Measurements from ENCODE around the gene TANGO6. TPM values are rescaled to one million over a fixed set of nuclear protein-coding genes. Genes with fewer than 3 reads are reported as not detected.
"Not testable (repeated sequence)": the region's sequence is repeated elsewhere in the genome, so short reads cannot be mapped to it uniquely, and the experiment has no call there.

The TANGO6 gene
- polyA plus RNA-seq, 4 donors: 6.4 to 7.9 (median 6.9) TPM

DNA sequence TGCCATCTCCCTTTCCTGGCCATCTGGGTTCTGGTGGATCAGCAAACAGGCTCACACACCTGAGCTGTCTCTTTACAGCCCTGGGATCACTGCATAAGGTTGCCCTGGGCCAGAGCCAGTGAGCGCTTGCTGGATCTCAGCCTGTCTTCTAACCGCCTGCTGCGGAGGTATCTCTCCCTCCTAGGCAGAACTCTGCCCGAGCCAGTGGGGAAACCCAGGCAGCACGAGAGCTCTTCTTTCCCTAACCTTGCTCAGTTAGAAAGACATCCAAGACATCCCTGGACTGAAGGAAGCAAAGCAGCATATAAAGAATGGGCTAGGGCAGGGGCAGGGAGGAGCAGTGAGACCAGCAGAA is 268.5 kb downstream of the TANGO6 start:
- no peak for DNase-seq (ENCODE audit: low read depth in 4 of 4, low spot score in 2 of 4)

DNA sequence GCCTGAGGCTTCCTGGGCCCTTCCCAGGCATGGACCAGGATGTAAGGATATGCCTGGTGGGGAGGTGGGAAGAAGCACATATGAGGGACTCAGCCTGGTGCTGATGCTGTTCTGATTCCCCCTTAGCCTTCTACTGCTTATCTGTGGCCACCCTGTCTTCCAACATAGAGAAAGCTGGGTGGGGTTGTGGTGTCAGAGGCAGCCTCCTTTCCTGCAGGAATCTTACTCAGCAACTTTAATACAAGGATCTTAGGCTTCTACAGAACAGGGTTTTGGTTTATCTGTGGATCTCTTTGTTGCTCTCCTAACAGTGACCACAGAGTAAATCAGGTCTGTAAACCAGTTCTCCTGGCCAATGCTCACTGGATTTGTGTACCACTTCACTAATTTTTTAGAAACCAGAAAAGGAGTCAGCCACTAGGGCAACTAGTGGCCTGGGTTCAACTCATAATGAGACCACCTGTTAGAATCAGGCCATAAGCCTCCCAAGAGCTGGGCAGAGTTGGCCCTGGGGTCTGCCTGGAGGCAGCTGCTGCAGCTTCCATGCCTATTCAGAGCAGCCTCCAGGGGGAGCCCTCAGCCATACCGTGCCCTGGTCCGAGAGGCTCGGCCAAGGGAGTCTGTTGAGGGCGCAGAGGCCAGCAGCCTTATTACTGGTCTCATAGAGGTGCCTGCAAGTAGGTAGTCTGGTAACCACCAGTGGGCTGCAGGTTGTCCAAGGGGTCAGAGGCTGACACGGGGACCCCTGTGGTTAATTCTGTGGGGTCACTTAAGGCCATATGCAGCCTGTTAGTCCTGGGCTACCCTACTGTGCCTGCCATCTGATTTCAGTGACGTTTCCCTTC is 269.2 kb downstream of the TANGO6 start:
- no peak for DNase-seq (ENCODE audit: low read depth in 4 of 4, low spot score in 2 of 4)

DNA sequence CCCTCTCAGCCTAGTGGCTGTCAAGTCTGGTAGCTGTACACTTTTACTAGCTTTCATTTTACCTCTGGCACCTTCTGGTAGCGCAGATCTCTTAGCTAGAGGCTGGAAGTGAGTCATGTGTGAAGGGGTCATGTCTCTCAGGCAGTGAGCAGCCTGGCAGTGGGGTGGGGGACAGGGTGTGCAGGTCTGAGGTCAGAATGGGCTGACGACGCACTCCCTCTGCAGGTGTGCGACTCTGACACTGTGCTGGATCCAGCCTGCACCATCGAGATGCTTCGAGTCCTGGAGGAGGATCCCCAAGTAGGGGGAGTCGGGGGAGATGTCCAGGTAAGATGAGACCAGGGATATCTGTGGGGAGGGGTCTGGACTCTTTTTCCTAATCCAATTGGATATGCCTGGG is 269.9 kb downstream of the TANGO6 start:
- DNase-seq (ENCODE audit: low read depth in 4 of 4, low spot score in 2 of 4): no peak

DNA sequence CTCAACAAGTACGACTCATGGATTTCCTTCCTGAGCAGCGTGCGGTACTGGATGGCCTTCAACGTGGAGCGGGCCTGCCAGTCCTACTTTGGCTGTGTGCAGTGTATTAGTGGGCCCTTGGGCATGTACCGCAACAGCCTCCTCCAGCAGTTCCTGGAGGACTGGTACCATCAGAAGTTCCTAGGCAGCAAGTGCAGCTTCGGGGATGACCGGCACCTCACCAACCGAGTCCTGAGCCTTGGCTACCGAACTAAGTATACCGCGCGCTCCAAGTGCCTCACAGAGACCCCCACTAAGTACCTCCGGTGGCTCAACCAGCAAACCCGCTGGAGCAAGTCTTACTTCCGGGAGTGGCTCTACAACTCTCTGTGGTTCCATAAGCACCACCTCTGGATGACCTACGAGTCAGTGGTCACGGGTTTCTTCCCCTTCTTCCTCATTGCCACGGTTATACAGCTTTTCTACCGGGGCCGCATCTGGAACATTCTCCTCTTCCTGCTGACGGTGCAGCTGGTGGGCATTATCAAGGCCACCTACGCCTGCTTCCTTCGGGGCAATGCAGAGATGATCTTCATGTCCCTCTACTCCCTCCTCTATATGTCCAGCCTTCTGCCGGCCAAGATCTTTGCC is 271.1 kb downstream of the TANGO6 start:
- DNase-seq (ENCODE audit: low read depth in 4 of 4, low spot score in 2 of 4): no peak

DNA sequence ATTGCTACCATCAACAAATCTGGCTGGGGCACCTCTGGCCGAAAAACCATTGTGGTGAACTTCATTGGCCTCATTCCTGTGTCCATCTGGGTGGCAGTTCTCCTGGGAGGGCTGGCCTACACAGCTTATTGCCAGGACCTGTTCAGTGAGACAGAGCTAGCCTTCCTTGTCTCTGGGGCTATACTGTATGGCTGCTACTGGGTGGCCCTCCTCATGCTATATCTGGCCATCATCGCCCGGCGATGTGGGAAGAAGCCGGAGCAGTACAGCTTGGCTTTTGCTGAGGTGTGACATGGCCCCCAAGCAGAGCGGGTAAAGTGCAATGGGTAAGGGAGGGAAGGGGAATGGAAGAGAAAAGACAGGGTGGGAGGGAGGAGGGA is 271.6 kb downstream of the TANGO6 start:
- DNase-seq (ENCODE audit: low read depth in 4 of 4, low spot score in 2 of 4): no peak

DNA sequence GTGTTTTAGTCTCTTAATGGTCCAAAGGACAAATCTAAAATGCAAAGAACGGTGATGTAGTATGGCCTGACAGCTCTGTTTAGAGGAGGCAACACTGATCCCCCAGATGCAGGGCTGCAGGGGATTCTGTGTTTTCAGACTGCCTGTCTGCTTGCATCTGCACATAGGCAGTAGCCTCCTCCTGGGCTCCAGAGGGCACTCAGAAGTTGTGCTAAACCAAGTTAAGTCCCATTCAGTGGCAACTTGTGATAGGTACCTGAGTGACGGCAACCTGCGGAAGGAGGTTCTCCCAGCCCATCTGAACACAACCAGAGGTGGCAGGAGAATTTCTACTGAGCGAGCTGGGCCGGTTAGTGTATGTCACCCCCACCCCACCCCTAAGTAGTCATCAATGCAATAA is 272.0 kb downstream of the TANGO6 start:
- no peak for DNase-seq (ENCODE audit: low read depth in 4 of 4, low spot score in 2 of 4)

DNA sequence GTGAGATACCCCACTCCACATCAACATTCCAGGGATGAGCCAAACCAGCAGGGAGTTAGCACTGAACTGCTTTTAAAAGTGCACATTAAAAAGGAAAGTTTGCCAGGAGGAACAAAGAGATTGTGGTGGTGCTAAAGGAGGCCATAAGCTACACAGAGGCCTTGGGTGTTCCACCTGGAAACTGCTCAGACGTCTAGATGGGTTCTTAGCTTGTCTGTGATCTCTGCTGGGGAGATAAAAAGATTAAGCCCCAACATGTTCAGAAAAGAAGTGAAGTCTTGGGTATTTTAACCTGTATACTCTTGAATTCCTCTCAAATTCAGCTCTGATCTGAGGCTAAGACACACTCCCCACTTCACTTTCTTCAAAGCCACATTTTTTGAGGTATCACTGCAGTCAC is 272.5 kb downstream of the TANGO6 start:
- no peak for DNase-seq (ENCODE audit: low read depth in 4 of 4, low spot score in 2 of 4)

DNA sequence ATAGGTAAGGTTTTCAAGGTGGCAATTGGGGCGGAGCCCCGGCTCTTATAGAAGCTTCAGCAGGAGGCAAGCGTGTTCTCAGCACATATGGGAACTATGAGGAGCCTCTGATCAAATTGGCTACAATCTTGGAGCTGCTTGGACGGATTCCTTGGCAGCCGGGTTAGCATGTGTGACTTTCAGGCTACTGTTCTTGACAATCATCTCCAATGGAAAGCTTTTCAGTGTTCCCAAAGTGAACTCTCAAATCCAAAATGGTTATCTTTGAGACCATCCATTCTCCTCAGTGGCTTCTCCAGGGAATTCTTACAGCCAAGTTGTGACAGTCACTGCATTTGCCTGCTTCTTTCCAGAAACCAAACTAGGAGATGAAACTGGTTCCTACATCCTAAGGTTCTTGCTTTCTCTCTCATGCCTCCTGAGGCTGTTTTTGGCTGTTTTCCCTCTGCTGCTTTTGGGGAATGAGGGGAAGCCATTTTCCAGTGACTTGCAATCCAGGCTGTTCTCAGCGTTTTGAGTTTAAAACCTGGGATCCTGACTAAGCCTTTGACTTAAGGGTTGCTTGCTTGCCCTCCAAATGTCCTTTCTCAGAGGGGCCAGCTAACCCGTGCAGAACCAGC is 273.0 kb downstream of the TANGO6 start:
- no peak for DNase-seq (ENCODE audit: low read depth in 4 of 4, low spot score in 2 of 4)

DNA sequence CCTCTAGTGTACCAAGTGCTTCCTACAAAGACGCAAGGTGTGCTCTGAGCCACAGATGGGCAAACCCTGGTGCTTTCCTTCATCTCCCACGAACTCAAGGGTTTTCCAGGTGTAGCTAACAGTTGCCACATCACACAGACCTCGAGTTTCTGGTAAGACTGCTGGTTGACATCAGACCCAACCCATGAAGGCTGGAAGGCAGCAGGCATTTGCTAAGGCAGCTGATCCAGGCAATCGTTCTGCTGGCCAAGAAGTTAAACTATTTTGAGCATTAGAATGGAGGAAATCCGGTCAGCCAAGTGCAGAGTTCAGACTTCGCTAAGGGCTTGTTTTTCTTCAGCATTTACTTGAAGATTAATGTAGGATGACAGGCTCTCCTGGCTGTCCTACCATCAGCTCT is 273.6 kb downstream of the TANGO6 start:
- DNase-seq (ENCODE audit: low read depth in 4 of 4, low spot score in 2 of 4): no peak

DNA sequence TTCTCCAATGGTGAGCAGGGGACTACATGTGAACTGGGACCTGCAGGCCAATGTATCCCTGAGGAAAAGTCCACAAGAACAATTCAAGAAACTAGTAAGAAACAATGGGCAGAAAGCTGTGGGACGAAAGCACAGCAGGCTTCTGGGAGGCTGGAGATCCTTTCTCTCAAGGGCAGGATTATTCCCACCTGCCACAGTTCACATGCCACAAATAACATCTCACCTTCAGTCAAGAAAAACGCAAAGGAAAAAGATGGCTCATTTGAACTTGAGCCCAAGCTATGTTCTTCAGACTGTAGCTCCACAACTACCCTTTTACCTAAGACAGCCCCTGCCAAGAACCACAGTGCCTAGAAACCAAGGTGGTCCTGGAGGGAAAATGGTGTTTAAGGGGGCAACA is 275.1 kb downstream of the TANGO6 start:
- DNase-seq (ENCODE audit: low read depth in 4 of 4, low spot score in 2 of 4): no peak

DNA sequence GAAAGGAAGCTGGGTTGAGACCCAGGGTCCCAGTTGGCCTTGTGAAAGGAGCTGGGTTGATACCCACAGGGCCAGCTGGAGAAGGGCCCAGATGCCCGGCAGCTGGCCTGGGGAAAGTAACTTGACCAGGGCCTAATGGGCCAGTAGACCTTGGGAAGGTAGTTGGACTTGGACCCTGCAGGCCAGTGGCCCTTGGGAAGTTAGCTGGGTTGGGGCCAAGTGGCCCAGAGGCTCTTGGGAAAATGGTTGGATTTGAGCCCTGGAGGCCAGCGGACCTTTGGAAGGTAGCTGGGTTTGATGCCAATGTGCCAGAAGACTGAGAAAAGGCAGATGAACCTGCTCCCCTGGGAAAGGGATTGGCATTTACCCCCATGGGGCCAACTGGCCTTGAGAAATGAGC is 275.7 kb downstream of the TANGO6 start:
- no peak for DNase-seq (ENCODE audit: low read depth in 4 of 4, low spot score in 2 of 4)

DNA sequence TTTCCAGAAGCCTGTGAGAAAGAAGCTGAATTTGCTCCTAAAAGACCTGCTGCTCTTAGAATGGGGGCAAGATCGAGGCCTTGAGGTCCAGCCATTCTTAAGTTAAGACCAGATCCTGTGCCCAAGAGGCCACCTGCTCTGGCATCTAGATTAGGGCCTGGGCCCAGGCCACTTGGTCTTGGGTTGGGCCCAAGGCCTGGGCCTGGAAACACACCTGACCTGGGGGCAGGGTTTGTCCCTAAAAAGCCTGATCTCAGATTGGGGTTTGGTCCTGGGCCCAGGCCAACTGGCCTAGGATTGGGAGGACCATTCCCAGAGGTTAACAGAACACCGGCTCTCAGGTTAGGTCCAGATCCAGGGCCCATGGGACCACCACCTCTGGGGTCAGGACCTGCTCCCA is 276.2 kb downstream of the TANGO6 start:
- DNase-seq (ENCODE audit: low read depth in 4 of 4, low spot score in 2 of 4): no peak

DNA sequence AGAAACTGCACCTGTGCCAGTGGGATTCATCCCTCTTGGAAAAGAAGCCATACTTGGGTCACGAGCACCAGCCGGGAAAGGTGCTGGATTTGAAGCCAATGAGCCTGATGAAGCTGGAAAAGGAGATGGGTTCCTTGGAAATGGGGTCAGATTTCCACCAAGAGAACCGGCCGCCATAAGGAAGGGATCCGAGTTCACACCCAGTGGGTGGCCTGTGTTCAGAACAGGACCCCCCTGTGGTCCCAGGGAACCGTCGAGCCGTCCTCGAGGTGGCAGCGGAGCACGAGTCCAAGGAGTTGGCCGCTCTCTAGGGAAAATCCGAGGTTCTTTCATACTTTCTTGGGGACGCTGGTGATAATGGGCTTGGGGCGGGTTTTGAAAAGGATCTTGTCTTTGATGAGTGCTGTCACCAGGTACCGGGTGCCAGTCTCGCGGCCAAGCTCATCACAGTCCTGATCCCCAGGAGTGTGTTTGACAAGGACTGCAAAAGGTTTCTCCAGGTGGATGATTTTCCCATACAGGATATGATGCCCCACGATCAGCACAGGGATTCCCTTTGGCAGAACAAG is 276.8 kb downstream of the TANGO6 start:
- DNase-seq (ENCODE audit: low read depth in 4 of 4, low spot score in 2 of 4): no peak

DNA sequence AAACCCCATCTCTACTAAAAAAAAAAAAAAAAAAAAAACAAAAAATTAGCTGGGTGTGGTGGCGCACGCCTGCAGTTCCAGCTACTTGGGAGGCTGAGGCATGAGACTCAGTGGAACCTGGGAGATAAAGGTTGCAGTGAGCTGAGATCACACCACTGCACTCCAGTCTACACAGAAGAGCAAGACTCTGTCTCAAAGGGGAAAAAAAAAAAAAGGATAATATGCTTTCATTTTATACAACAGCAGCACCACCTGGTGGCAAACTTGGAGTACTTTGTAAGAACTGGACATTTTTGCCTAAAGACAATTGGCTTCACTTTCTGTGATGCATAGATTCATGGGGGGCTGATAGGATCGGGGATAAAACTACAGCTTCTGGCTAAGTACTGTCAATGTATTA is 280.6 kb downstream of the TANGO6 start:
- no peak for DNase-seq (ENCODE audit: low read depth in 4 of 4, low spot score in 2 of 4)

DNA sequence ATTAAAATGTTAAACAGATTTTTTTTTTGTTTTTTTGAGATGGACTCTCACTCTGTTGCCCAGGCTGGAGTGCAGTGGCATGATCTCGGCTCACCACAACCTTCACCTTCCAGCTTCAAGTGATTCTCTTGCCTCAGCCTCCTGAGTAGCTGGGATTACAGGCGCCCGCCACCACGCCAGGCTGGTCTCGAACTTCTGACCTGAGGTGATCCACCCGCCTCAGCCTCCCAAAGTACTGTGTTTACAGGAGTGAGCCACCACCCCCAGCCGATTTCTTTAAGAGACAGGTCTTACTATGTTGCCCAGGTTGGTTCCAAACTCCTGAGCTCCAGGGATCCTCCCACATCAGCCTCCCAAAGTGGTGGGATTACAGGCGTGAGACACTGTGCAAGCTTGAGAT is 281.1 kb downstream of the TANGO6 start:
- DNase-seq (ENCODE audit: low read depth in 4 of 4, low spot score in 2 of 4): not testable (repeated sequence)

DNA sequence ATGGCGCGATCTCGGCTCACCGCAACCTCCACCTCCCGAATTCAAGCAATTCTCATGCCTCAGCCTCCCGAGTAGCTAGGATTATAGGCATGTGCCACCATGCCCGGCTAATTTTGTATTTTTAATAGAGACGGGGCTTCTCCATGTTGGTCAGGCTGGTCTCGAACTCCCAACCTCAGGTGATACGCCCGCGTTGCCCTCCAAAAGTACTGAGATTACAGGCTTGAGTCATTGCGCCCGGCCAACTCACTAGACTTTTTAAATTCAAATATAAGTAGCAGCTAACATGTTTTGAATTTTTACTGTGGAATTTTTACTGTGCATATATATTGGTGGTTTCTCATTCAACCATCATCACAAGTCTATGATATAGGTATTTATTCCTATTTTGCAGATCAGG is 281.6 kb downstream of the TANGO6 start:
- not testable (repeated sequence) for DNase-seq (ENCODE audit: low read depth in 4 of 4, low spot score in 2 of 4)

DNA sequence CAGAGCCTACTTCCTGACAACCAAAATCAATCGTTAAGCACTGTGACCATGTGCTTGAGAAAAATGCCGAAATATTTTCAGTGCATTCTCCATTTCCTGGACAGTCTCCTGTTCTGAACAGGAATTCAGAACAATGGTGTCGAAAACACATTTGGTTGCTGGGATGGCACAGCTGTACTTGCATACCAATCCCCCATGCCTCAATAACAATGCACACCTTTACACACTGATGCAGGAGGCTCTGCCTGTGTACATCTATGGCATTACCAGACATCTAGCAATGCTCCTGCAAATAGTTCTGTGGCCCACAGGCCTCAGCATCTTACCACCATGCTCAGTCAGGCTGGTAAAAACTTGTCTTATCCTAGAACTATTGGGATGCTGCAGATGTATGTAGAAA is 282.9 kb downstream of the TANGO6 start:
- DNase-seq (ENCODE audit: low read depth in 4 of 4, low spot score in 2 of 4): no peak

DNA sequence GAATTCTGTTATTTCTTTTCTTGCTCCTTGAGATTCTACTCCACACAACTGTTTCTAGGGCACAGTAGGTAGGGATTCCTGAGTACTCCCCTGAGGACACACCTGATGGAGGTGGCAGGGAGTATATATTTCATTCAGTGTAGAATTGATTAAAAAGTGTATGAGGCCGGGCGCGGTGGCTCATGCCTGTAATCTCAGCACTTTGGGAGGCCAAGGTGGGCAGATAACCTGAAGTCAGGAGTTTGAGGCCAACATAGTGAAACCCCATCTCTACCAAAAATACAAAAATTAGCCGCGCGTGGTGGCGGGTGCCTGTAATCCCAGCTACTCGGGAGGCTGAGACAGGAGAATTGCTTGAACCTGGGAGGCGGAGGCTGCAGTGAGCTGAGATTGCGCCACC is 283.5 kb downstream of the TANGO6 start:
- DNase-seq (ENCODE audit: low read depth in 4 of 4, low spot score in 2 of 4): not testable (repeated sequence)

DNA sequence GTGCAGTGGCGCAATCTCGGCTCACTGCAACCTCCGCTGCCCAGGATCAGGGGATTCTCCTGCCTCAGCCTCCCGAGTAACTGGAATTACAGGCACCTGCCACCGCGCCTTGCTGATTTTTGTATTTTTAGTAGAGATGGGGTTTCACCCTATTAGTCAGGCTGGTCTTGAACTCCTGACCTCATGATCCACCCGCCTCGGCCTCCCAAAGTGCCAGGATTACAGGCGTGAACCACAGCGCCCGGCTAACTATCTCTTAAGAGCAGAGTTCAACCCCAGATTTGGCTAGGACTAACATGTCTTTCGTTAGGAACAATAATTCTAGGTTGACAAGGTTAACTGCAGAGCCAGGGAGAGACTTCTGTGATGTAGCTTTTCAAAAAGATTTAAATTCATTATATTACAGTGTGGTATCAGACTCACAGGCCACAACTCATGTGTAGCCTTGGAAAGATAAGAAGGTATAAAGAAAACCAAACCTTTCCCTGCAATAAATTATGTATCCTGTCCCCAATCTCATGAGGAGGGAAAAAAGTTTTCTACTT is 284.7 kb downstream of the TANGO6 start:
- no peak for DNase-seq (ENCODE audit: low read depth in 4 of 4, low spot score in 2 of 4)

DNA sequence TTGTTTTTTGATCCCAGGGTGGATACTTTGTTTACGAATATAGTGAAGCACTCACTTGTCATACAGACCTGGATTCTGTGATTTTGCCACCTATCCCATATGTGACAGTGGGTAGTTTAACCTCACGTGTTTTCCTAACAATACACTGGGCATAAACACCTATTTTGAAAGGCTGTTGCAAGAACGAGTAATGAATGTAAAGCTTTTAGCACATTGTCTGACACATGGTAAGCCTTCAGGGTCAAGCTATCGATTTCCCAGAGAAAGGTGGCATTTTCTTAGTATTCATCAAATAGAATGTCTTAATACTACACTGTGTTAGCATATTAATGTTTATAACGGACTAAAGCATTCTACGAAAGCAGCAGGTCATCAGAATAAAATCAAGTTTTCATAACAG is 287.1 kb downstream of the TANGO6 start:
- no peak for DNase-seq (ENCODE audit: low read depth in 4 of 4, low spot score in 2 of 4)

DNA sequence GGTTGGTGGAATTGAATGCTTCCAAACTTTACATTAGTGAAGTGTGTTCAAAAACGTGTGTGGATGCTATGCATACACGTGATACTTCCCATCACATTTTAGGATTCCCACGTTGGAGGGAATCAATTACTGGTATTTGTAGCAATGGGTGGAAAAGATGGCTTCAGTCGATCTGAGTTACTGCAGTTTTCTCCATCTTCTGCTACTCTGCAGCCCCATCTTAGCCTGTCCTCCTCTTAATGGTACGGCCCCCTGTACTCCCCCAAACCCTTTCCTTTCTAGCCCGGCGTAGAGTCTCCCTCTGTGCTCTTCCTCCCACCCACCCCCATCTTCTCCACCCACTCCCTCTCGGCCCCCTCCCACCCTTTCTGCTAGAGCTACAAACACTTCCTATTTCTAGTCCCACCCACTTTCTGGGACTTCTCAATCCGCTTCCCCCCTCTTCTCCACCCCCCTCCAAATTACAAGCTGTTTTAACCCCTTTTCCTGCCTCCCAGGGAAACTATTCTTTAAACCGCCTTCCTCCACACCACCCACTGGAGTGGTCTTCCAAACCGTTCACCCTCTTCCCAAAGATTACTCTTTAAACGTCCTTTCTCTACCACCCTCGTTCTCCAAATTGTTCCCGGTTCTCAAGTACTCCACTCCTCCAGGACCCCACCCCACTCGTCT is 288.0 kb downstream of the TANGO6 start:
- no peak for DNase-seq (ENCODE audit: low read depth in 4 of 4, low spot score in 2 of 4)
